Measurements from ENCODE around the gene COL19A1. TPM values are rescaled to one million over a fixed set of nuclear protein-coding genes. Genes with fewer than 3 reads are reported as not detected.
"Not testable (repeated sequence)": the region's sequence is repeated elsewhere in the genome, so short reads cannot be mapped to it uniquely, and the experiment has no call there.

The COL19A1 gene
- polyA plus RNA-seq, 3 donors from 2014 or later: not detected

- Mint-ChIP-seq H3K36me3 (no peaks in the 10 kb centered on the region), H3K9me3 (peaks cover 0 to 7% (median 4%) of the 10 kb centered on the region in 6 donors), H3K27ac (no peak overlapping the region), H3K27me3 (ENCODE audit: low read depth in 3 of 3) (no peaks in the 10 kb centered on the region), H3K4me1 (no peaks in the 10 kb centered on the region), H3K4me3 (no peak overlapping the region)
- no peak for DNase-seq
Measured at GRCh38 chr6:69976591-69977090, 110.3 kb downstream of the COL19A1 start.

- no peak overlapping the region for H3K27ac Mint-ChIP-seq
- H3K4me3 Mint-ChIP-seq: no peak overlapping the region
- H3K27me3 Mint-ChIP-seq (ENCODE audit: low read depth in 3 of 3): no peaks in the 10 kb centered on the region
- H3K9me3 Mint-ChIP-seq: peaks cover 0 to 3% (median under 1%) of the 10 kb centered on the region in 6 donors
- peaks cover 0 to 3% (median 0%) of the 10 kb centered on the region in 3 donors for H3K36me3 Mint-ChIP-seq
- DNase-seq: no peak
- no peaks in the 10 kb centered on the region for H3K4me1 Mint-ChIP-seq
Measured at GRCh38 chr6:69980624-69981023, 114.3 kb downstream of the COL19A1 start.

GRCh38 chr6:69984506-69984905 is 118.2 kb downstream of the COL19A1 start:
- no peaks in the 10 kb centered on the region for H3K4me1 Mint-ChIP-seq
- DNase-seq: no peak
- no peak overlapping the region for H3K4me3 Mint-ChIP-seq
- peaks cover 0 to 3% (median 0%) of the 10 kb centered on the region in 3 donors for H3K36me3 Mint-ChIP-seq
- H3K27ac Mint-ChIP-seq: no peak overlapping the region
- H3K27me3 Mint-ChIP-seq (ENCODE audit: low read depth in 3 of 3): no peaks in the 10 kb centered on the region
- peaks cover 0 to 5% (median 0%) of the 10 kb centered on the region in 6 donors for H3K9me3 Mint-ChIP-seq

GRCh38 chr6:69985180-69985579 is 118.8 kb downstream of the COL19A1 start:
- no peaks in the 10 kb centered on the region for H3K4me1 Mint-ChIP-seq
- H3K9me3 Mint-ChIP-seq: peaks cover 0 to 5% (median 0%) of the 10 kb centered on the region in 6 donors
- no peak overlapping the region for H3K4me3 Mint-ChIP-seq
- no peaks in the 10 kb centered on the region for H3K27me3 Mint-ChIP-seq (ENCODE audit: low read depth in 3 of 3)
- DNase-seq: no peak
- no peak overlapping the region for H3K27ac Mint-ChIP-seq
- peaks cover 0 to 3% (median 0%) of the 10 kb centered on the region in 3 donors for H3K36me3 Mint-ChIP-seq

GRCh38 chr6:69987550-69987949 is 121.2 kb downstream of the COL19A1 start:
- no peaks in the 10 kb centered on the region for H3K4me1 Mint-ChIP-seq
- H3K36me3 Mint-ChIP-seq: no peaks in the 10 kb centered on the region
- no peaks in the 10 kb centered on the region for H3K27me3 Mint-ChIP-seq (ENCODE audit: low read depth in 3 of 3)
- H3K27ac Mint-ChIP-seq: no peak overlapping the region
- DNase-seq: no peak
- peaks cover 0 to 5% (median 1%) of the 10 kb centered on the region in 6 donors for H3K9me3 Mint-ChIP-seq
- no peak overlapping the region for H3K4me3 Mint-ChIP-seq

GRCh38 chr6:69988458-69989126 is 122.2 kb downstream of the COL19A1 start:
- no peak for DNase-seq
- no peaks in the 10 kb centered on the region for H3K36me3 Mint-ChIP-seq
- no peaks in the 10 kb centered on the region for H3K4me1 Mint-ChIP-seq
- no peaks in the 10 kb centered on the region for H3K27me3 Mint-ChIP-seq (ENCODE audit: low read depth in 3 of 3)
- peaks cover 0 to 15% (median 2%) of the 10 kb centered on the region in 6 donors for H3K9me3 Mint-ChIP-seq
- no peak overlapping the region for H3K27ac Mint-ChIP-seq
- no peak overlapping the region for H3K4me3 Mint-ChIP-seq

GRCh38 chr6:69994251-69994650 is 127.9 kb downstream of the COL19A1 start:
- Mint-ChIP-seq H3K27ac (no peak overlapping the region), H3K36me3 (no peaks in the 10 kb centered on the region), H3K4me1 (no peaks in the 10 kb centered on the region), H3K9me3 (peaks cover 0 to 14% (median 6%) of the 10 kb centered on the region in 6 donors), H3K4me3 (no peak overlapping the region), H3K27me3 (ENCODE audit: low read depth in 3 of 3) (no peaks in the 10 kb centered on the region)
- no peak for DNase-seq

- H3K4me1 Mint-ChIP-seq: no peaks in the 10 kb centered on the region
- no peak overlapping the region for H3K4me3 Mint-ChIP-seq
- H3K27ac Mint-ChIP-seq: no peak overlapping the region
- H3K27me3 Mint-ChIP-seq (ENCODE audit: low read depth in 3 of 3): peaks cover 0 to 2% (median 1%) of the 10 kb centered on the region in 3 donors
- no peaks in the 10 kb centered on the region for H3K36me3 Mint-ChIP-seq
- DNase-seq: no peak
- H3K9me3 Mint-ChIP-seq: peaks cover 10 to 22% (median 15%) of the 10 kb centered on the region in 6 donors
Measured at GRCh38 chr6:70008189-70008588, 141.8 kb downstream of the COL19A1 start.

GRCh38 chr6:70010339-70010738 is 144.0 kb downstream of the COL19A1 start:
- H3K27me3 Mint-ChIP-seq (ENCODE audit: low read depth in 3 of 3); H3K36me3 Mint-ChIP-seq; DNase-seq; H3K4me1 Mint-ChIP-seq; H3K27ac Mint-ChIP-seq; H3K4me3 Mint-ChIP-seq: not testable (repeated sequence)
- H3K9me3 Mint-ChIP-seq: peaks cover 2 to 11% (median 7%) of the 10 kb centered on the region in 6 donors

GRCh38 chr6:70023201-70023600 is 156.8 kb downstream of the COL19A1 start:
- DNase-seq; H3K36me3 Mint-ChIP-seq; H3K4me3 Mint-ChIP-seq; H3K4me1 Mint-ChIP-seq; H3K27ac Mint-ChIP-seq; H3K27me3 Mint-ChIP-seq (ENCODE audit: low read depth in 3 of 3); H3K9me3 Mint-ChIP-seq: not testable (repeated sequence)

GRCh38 chr6:70028246-70028645 is 161.9 kb downstream of the COL19A1 start:
- Mint-ChIP-seq H3K36me3 (no peaks in the 10 kb centered on the region), H3K27ac (no peak overlapping the region), H3K4me1 (no peaks in the 10 kb centered on the region), H3K9me3 (peaks cover 0 to 14% (median 3%) of the 10 kb centered on the region in 6 donors), H3K27me3 (ENCODE audit: low read depth in 3 of 3) (peaks cover 0 to 1% (median 0%) of the 10 kb centered on the region in 3 donors), H3K4me3 (no peak overlapping the region)
- DNase-seq: no peak

GRCh38 chr6:70028926-70029325 is 162.6 kb downstream of the COL19A1 start:
- H3K4me3 Mint-ChIP-seq: no peak overlapping the region
- H3K36me3 Mint-ChIP-seq: no peaks in the 10 kb centered on the region
- no peaks in the 10 kb centered on the region for H3K4me1 Mint-ChIP-seq
- no peak overlapping the region for H3K27ac Mint-ChIP-seq
- peaks cover 0 to 10% (median 3%) of the 10 kb centered on the region in 6 donors for H3K9me3 Mint-ChIP-seq
- H3K27me3 Mint-ChIP-seq (ENCODE audit: low read depth in 3 of 3): peaks cover 0 to 1% (median 0%) of the 10 kb centered on the region in 3 donors
- DNase-seq: no peak

GRCh38 chr6:70033781-70034180 is 167.4 kb downstream of the COL19A1 start:
- no peaks in the 10 kb centered on the region for H3K27me3 Mint-ChIP-seq (ENCODE audit: low read depth in 3 of 3)

GRCh38 chr6:70037445-70037844 is 171.1 kb downstream of the COL19A1 start:
- Mint-ChIP-seq H3K36me3 (no peaks in the 10 kb centered on the region), H3K4me1 (no peaks in the 10 kb centered on the region), H3K27ac (no peak overlapping the region), H3K27me3 (ENCODE audit: low read depth in 3 of 3) (no peaks in the 10 kb centered on the region), H3K9me3 (peaks cover 0 to 4% (median under 1%) of the 10 kb centered on the region in 6 donors), H3K4me3 (no peak overlapping the region)
- no peak for DNase-seq

More at GRCh38 chr6:70033781-70034180, 167.4 kb downstream of the COL19A1 start:
- Mint-ChIP-seq H3K27ac (no peak overlapping the region), H3K4me3 (no peak overlapping the region), H3K36me3 (no peaks in the 10 kb centered on the region), H3K9me3 (peaks cover 0 to 8% (median 3%) of the 10 kb centered on the region in 6 donors), H3K4me1 (no peaks in the 10 kb centered on the region)
- no peak for DNase-seq

- Mint-ChIP-seq H3K27ac (no peak overlapping the region), H3K27me3 (ENCODE audit: low read depth in 3 of 3) (peaks cover 0 to 2% (median 0%) of the 10 kb centered on the region in 3 donors), H3K9me3 (peaks cover 0 to 7% (median 4%) of the 10 kb centered on the region in 6 donors), H3K36me3 (no peaks in the 10 kb centered on the region), H3K4me1 (no peaks in the 10 kb centered on the region), H3K4me3 (no peak overlapping the region)
- DNase-seq: no peak
Measured at GRCh38 chr6:70040766-70041165, 174.4 kb downstream of the COL19A1 start.
